Breast epithelium (tissue), 3 donors: ENCODE results near the gene BDKRB1.
A peak's percentile ranks its signal among the peaks of the same experiment; 100 is the strongest.

Experiments used
- CTCF ChIP-seq, 3 donors: fragments of 450-650 bp; IDR thresholded peaks; one replicate each; pipeline ENCODE4 v1.5.1; 2016 to 2017; ENCODE audit warnings: antibody characterized with exemption in 3 of 3, mild to moderate bottlenecking in 3 of 3, moderate library complexity in 3 of 3
- POLR2A ChIP-seq: fragments of 450-650 bp; IDR thresholded peaks from one replicate; pipeline ENCODE4 v1.6.1; 2016; ENCODE audit warnings: antibody characterized with exemption, mild to moderate bottlenecking, moderate library complexity

GRCh38 chr14:96297000-96297399, 41.0 kb downstream of the BDKRB1 start:
- TF ChIP-seq CTCF (IDR thresholded peaks at IDR 0.05) (peak in 1 of 3 donors; percentile 39), POLR2A (no peak)
